ENCODE data around the gene CDK5R2.

DNA sequence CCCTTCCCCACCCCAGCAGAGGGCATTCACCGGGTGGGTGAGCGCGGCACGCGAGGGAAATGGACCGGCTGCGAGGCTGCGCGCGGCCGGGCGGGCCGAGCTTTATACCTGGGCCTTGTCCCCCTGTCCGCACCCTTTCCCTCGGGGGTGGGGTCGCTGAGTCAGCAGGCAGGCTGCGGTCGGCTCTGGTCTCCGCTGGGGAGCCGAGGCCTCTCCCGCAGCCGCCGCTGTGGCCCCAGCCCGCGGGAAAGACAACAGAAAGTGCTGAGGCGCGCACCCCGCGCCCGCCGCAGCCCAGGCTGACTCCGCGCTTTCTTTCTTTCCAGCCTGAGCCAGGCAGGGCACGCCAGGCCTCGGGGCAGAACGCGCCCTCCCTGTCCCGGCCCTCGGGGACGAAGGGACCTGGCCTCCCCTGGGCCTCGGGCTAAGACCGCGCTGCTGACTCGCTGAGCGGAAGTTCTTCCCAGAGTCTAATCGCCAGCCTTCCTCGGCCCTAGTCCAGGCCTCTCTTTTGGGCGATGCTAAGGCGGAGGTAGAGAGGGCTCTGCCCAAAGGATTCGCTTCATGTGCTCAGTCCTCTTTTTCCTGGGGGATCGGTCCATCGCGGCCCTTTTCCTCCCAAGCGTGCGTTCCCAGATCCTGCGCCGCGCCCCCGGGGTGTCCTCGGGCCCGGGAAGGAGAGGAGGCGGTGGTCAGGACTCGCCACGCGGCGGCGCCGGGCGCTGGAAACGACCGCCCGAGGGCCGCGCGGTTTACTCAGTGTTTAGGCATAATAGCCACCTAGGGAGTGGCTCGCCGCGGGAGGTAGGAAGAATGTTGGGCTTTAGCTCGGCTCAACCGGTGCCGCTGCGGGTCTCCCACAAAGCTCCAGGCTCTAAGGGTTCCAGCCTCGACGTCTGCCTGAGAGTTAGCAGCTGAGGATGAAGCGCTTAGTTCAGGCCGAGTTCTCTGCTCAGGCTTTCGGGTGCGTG, 34.2 kb downstream of the CDK5R2 start, which contains the start of gene CRYBA2:
- TF ChIP-seq SUZ12 (IDR thresholded peaks at IDR 0.05; ENCODE audit: extremely low read depth, insufficient read depth, insufficient read length) = no peak
- no peak for TF ChIP-seq ZNF274 (IDR thresholded peaks at IDR 0.05; ENCODE audit: low read depth, low read length)
- TF ChIP-seq YY1 (IDR thresholded peaks at IDR 0.05; ENCODE audit: insufficient read depth, insufficient read length) = no peak
